Kidney (tissue), 14 donors: ENCODE measurements around the gene TPRN. TPM values are rescaled to one million over a fixed set of nuclear protein-coding genes. Genes with fewer than 3 reads are reported as not detected.

Experiments
- DNase-seq, 5 donors: peaks; one replicate each; pipeline ENCODE4 v3.0.0-alpha.2; 2013 to 2020
- FAIRE-seq: peaks from 2 replicates; lab custom pipeline; 2012; peaks lifted over from hg19 to GRCh38; lab: Jason Lieb, UNC
- H3K27ac ChIP-seq, 2 donors: one replicate each; pipeline ENCODE4 v1.7.0; 2013; ENCODE audit warnings: low read depth in 2 of 2, low read length in 2 of 2, inconsistent platforms in 1 of 2
- H3K27me3 ChIP-seq: one replicate; pipeline ENCODE4 v1.7.1; 2013; ENCODE audit warnings: low read length, inconsistent platforms; ENCODE audit not compliant: control insufficient read depth, insufficient read depth
- H3K36me3 ChIP-seq, 3 donors: one replicate each; pipeline versions ENCODE4 v1.7.0 to v1.7.1; 2013; ENCODE audit warnings: low read length in 3 of 3, control low read depth in 1 of 3, inconsistent platforms in 1 of 3; ENCODE audit not compliant: insufficient read depth in 3 of 3, control insufficient read depth in 2 of 3
- H3K4me1 ChIP-seq, 3 donors: one replicate each; pipeline versions ENCODE4 v1.7.0 to v1.7.1; 2013; ENCODE audit warnings: low read length in 3 of 3, inconsistent platforms in 1 of 3, low read depth in 1 of 3; ENCODE audit not compliant: control insufficient read depth in 2 of 3, insufficient read depth in 2 of 3
- H3K4me3 ChIP-seq, 3 donors: one replicate each; pipeline versions ENCODE4 v1.7.0 to v1.8.1; 2013; ENCODE audit warnings: low read length in 3 of 3, control low read depth in 1 of 3, inconsistent platforms in 1 of 3
- H3K9ac ChIP-seq, 3 donors: one replicate each; pipeline versions ENCODE4 v1.7.0 to v1.7.1; 2013; ENCODE audit warnings: low read length in 3 of 3, control low read depth in 1 of 3, inconsistent platforms in 1 of 3
- H3K9me3 ChIP-seq, 3 donors: one replicate each; pipeline versions ENCODE4 v1.7.0 to v1.7.1; 2013; ENCODE audit warnings: low read length in 3 of 3, control low read depth in 1 of 3, inconsistent platforms in 1 of 3; ENCODE audit not compliant: control insufficient read depth in 2 of 3, insufficient read depth in 1 of 3
- CTCF ChIP-seq: IDR thresholded peaks from 3 replicates; pipeline ENCODE4 v1.5.1; 2012; ENCODE audit warnings: mild to moderate bottlenecking, moderate library complexity, borderline replicate concordance; ENCODE audit not compliant: insufficient read depth; ENCODE audit errors: extremely low read depth
- intact Hi-C: fragments of 100-400 bp; cut with DNase I; formaldehyde crosslinking; loops from one replicate; pipeline ENCODE4 v1.11.1; 2022
- polyA plus RNA-seq: library from polyadenylated mRNA; stranded (reverse); fragments of 350-450 nt; fragmentation: Illumina TruSeq; extraction: RNeasy Lipid Tissue Mini Kit (QIAGEN cat#74804); gene quantifications from one replicate; pipeline ENCODE4 v1.2.3, GENCODE V29; 2014; ENCODE audit warnings: low read depth, low replicate concordance; ENCODE audit not compliant: insufficient read depth
- total RNA-seq: library from RNA; stranded (reverse); fragmentation: NEBNext Ultra II Directional; extraction: Animal tissue kit (Norgen Biotek cat#: 25700); gene quantifications from one replicate; pipeline ENCODE4 v1.2.1, GENCODE V29; 2021
- donor health status: control.
- donor health status: control.
- donor health status: control.
- donor health status: control.
- donor health status: control.
- donor health status: DM: yes; HTN: yes; CAD: no.
- donor health status: Normal renal cell carcinoma (clear cell type).

Gene TPRN
- total and polyA plus RNA-seq, 2 donors from 2014 or later = 47.2 to 49.5 TPM

DNA sequence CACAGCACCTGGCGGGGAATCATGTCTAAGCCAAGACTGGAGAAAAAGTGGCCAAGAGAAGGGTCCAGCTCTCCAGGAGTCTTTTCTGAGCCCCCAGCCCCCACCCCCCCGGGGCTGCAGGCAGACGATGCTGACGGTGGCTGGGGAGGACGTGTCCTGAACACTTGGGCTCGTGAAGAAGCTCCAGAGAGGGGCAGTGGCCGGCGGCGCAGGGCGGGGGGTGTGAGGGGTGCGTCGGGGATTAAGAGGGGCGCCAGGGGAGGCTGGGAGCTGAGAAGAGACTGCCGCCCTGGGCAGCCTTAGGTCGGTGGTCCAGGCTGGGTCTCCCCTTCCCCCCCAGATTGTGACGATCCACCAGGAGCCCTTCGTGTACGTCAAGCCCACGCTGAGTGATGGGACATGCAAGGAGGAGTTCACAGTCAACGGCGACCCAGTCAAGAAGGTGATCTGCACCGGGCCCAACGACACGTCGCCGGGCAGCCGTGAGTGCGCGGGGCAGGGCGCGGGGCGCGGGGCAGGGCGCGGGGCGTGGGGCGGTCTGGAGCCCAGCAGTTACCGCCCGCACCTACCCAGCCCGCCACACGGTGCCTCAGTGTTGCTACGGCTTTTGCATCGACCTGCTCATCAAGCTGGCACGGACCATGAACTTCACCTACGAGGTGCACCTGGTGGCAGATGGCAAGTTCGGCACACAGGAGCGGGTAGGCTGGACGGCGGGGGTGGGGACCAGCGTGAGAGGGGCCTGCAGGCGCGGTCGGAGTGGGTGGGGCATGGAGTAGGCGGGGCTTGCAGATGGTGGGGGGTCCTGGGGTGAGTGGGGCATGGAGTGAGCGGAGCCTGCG, 39.6 kb downstream of the TPRN start:
- Histone ChIP-seq H3K9ac (no peak overlapping the region), H3K27me3 (peaks cover 38% of the 10 kb centered on the region), H3K27ac (no peak overlapping the region), H3K4me1 (peaks cover 0 to 6% (median 0%) of the 10 kb centered on the region in 3 donors), H3K4me3 (no peak overlapping the region), H3K36me3 (no peaks in the 10 kb centered on the region), H3K9me3 (no peaks in the 10 kb centered on the region)
- FAIRE-seq (no peak), DNase-seq (no peak)
- intact Hi-C loops = no loop called here
- TF ChIP-seq CTCF = no peak

DNA sequence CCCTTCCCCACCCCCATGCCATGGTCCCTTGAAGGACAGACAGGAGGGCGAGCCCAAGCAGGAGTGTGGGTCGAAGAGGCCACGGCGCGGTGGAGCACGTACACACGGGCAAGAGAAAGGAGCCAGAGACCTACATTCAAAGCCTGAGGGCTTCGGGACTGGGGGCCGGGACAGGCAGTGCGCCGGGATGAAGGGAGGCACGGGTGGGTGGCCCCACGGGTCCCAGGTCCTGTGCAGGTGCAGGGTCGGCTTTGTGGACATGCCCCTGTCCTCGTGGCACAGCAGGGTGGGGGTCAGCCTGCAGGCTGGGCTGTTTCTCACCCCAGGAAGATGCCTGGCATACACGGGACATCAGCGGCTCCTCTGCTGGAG, 40.5 kb downstream of the TPRN start:
- TF ChIP-seq CTCF = no peak
- DNase-seq (no peak), FAIRE-seq (no peak)
- Histone ChIP-seq H3K27ac (no peak overlapping the region), H3K4me3 (no peak overlapping the region), H3K4me1 (peaks cover 0 to 6% (median 0%) of the 10 kb centered on the region in 3 donors), H3K27me3 (peaks cover 36% of the 10 kb centered on the region), H3K9me3 (no peaks in the 10 kb centered on the region), H3K9ac (no peak overlapping the region), H3K36me3 (no peaks in the 10 kb centered on the region)
- intact Hi-C loops = no loop called here

DNA sequence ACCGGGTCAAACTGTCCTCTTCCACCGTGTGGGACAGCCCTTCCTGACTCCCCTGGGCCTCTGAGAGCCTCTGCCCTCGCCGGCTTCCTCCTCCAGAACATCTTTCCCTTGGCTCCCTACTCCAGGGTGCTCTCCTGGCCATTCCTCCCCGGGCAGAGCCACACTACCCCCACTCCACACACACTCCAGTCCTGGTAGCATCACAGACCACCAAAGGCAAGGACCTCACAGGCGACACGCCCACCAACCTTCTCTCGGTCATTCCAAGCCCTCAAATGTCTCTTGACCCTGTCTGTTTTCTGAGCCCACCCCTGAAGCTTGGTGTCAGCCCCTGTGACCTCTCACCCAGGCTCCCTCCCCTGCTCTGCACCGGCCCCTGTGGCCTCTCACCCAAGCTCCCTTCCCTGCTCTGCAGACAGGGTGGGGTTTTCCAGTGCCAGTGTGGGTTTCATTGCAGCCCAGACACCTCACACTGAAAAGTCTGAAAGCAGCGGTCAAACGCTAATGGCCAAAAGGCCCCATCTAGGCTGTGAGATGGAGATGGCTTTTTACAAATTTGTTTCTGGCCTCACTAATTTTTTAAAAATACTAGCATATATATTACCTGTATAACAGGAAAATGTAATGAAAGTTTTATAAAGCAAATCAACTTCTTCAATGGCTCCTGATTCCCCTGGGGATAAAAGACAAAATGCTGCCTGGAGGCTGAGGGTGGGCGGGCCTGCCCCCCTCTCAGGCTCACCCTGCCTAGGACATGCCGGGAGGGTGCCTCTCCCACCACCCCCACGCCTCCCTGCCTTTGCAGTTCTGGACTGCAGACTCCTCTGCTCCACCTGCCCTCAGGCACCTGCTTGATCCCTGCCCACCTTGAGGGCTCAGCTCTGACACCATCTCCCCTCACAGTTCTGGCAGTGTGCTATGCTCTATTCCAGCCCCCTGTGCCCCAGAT, 41.2 kb downstream of the TPRN start:
- Histone ChIP-seq H3K9ac (no peak overlapping the region), H3K27ac (no peak overlapping the region), H3K4me3 (no peak overlapping the region), H3K9me3 (no peaks in the 10 kb centered on the region), H3K27me3 (peaks cover 29% of the 10 kb centered on the region), H3K4me1 (peaks cover 0 to 6% (median 0%) of the 10 kb centered on the region in 3 donors), H3K36me3 (no peaks in the 10 kb centered on the region)
- intact Hi-C loops = no loop called here
- FAIRE-seq (no peak), DNase-seq (no peak)
- no peak for TF ChIP-seq CTCF
